Inferior parietal cortex (tissue), 1 donor: ENCODE data around the gene ACOT9.
A peak's percentile ranks its signal among the peaks of the same experiment; 100 is the strongest.
"Not testable (repeated sequence)": the region's sequence is repeated elsewhere in the genome, so short reads cannot be mapped to it uniquely, and the experiment has no call there.

ENCODE experiments used
- DNase-seq: peaks from one replicate; pipeline ENCODE4 v3.0.0-alpha.2; 2016; ENCODE audit errors: extremely low spot score

ACOT9 gene, protein sequence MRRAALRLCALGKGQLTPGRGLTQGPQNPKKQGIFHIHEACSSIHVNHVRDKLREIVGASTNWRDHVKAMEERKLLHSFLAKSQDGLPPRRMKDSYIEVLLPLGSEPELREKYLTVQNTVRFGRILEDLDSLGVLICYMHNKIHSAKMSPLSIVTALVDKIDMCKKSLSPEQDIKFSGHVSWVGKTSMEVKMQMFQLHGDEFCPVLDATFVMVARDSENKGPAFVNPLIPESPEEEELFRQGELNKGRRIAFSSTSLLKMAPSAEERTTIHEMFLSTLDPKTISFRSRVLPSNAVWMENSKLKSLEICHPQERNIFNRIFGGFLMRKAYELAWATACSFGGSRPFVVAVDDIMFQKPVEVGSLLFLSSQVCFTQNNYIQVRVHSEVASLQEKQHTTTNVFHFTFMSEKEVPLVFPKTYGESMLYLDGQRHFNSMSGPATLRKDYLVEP

GRCh38 chrX:23742697-23743622, at the start of gene ACOT9:
TSS of gene ACOT9 (minus strand) at chrX:23743276. CDS start at chrX:23743144, 132 bp downstream.
- DNase-seq, result peak; percentile 68

DNA sequence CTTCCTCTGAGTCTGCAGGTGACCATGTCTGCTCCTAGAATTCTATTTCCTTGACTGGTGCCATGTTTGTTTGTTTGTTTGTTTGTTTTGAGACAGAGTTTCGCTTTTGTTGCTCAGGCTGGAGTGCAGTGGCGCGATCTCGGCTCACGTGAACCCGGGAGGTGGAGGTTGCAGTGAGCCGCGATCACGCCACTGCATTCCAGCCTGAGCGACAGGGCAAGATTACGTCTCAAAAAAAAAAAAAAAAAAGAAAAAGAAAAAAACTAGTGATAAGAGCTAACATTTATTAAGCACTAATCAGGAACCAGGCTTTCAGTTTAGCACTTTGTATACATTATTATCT, 47.0 kb upstream of the ACOT9 start:
- no peak for DNase-seq

GRCh38 chrX:23789386-23790154, 46.5 kb upstream of the ACOT9 start:
- no peak for DNase-seq

DNA sequence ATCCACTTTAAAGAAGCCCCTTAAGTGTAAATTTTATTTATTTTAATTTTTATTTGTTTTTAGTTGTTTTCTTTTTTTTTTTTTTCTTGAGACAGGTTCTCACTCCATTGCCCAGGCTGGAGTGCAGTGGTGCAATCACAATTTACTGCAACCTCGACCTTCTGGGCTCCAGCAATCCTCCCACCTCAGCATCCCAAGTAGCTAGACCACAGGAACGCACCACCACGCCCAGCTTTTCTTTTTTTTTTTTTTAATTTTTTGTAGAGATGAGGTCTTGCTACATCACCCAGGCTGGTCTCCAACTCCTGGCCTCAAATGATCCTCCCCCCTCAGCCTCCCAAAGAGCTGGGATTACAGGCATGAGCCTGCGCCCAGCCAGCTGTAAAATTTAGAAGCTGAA, 45.9 kb upstream of the ACOT9 start:
- DNase-seq, result no peak

DNA sequence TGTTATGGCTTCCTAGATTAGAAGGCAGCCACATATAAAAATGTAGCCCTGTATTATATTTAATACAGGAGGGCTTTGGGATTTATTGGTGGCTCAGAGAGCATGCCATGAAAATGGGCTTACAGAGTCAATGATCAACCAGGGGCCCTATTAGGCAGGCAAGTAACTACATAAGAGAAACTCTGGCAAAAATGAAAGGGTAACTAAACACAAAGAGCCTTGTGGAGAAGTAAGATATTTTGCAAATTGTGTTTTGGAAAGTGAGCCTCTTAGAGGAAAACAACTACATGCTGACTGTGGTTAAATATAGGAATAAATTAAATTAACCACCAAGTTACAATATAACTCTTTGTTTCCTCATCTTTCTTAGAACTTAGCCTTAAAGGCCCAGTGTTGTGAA, 45.4 kb upstream of the ACOT9 start:
- DNase-seq, result no peak

DNA sequence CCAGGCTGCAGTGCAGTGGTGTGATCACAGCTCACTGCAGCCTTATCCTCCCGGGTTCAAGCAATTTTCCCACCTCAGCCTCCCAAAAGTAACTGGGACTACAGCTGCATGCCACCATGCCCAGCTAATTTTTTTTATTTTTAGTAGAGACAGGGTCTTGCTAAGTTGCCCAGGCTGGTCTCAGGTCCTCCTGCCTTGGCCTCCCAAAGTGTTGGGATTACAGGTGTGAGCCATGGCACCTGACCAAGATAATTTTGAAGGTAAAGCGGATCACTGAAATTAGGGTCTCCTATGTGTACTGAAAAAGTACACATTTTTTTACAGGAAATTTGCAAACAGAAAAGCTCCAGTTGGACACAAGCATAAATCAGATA, 44.7 kb upstream of the ACOT9 start:
- DNase-seq, result no peak

GRCh38 chrX:23786268-23786815, 43.3 kb upstream of the ACOT9 start:
- DNase-seq, result no peak

- DNase-seq, result no peak
These were observed 42.5 kb upstream of the ACOT9 start for GRCh38 chrX:23785580-23785979.

- no peak for DNase-seq
These were observed 41.6 kb upstream of the ACOT9 start for GRCh38 chrX:23784470-23785331.

- DNase-seq, result no peak
These were observed 40.8 kb upstream of the ACOT9 start for GRCh38 chrX:23783589-23784469.

GRCh38 chrX:23782863-23783588, 40.0 kb upstream of the ACOT9 start, which contains the start of gene SAT1:
TSS of gene SAT1 (plus strand) at chrX:23783173. CDS start at chrX:23783352, 179 bp downstream.
- DNase-seq, result peak; percentile 89

GRCh38 chrX:23782455-23782854, 39.4 kb upstream of the ACOT9 start:
- DNase-seq, result no peak

DNA sequence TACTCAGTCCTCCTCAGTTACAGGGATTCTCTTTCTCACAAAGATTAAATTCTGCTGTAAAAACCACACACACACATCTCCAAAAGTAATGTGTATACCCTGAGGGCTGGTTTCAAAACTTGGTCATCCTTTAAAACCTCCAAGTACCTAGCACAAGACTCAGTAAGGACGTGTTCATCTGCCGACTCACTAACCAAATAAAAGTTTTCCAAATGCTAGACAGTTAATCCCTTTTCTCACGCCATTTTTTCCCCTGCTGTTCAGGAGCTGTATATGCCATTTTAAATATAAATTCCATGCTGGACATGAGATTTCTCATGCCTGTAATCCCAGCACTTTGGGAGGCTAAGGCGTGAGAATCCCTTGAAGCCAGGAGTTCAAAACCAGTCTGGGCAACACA, 35.9 kb upstream of the ACOT9 start:
- no peak for DNase-seq

- DNase-seq, result no peak
These were observed 33.3 kb upstream of the ACOT9 start for GRCh38 chrX:23776363-23776762.

- DNase-seq, result no peak
These were observed 30.6 kb upstream of the ACOT9 start for GRCh38 chrX:23773601-23774175.

- DNase-seq, result not testable (repeated sequence)
These were observed 28.0 kb upstream of the ACOT9 start for GRCh38 chrX:23771086-23771485.

GRCh38 chrX:23770142-23770541, 27.1 kb upstream of the ACOT9 start:
- DNase-seq, result no peak
